A549 (cell line): ENCODE results near the gene C19orf12. TPM values are rescaled to one million over a fixed set of nuclear protein-coding genes. Genes with fewer than 3 reads are reported as not detected.

Source experiments
- ATAC-seq, 2 experiments: fragments of 200-7000 bp in 1 of 2; fragments of >200 bp in 1 of 2; cut with Nextera tagmentation in 1 of 2; cut with Tn5 transposase in 1 of 2; 3 replicates each; pipeline versions ENCODE4 v1.8.0 to v1.9.1; 2018 to 2020; ENCODE audit warnings: mild to moderate bottlenecking in 1 of 2, moderate library complexity in 1 of 2
- CTCF ChIA-PET: fragments of 300-600 bp; sonication (Branson Sonifier 250); formaldehyde crosslinking; extraction: SDS; loops from one replicate; lab custom pipeline; 2021; ENCODE audit warnings: antibody characterized with exemption, inconsistent platforms; lab: Yijun Ruan, JAX
- POLR2A ChIA-PET: fragments of 350-600 bp; formaldehyde crosslinking; extraction: SDS; loops from one replicate; lab custom pipeline; 2021; ENCODE audit warnings: antibody characterized with exemption, inconsistent platforms; lab: Yijun Ruan, JAX
- DNase-seq, 2 experiments: peaks; one replicate each; pipeline versions ENCODE4 v3.0.0 to v3.0.0-alpha.2; 2011 to 2016; ENCODE audit warnings: low read depth in 1 of 2, low spot score in 1 of 2
- FAIRE-seq: peaks from 2 replicates; lab custom pipeline; 2011; peaks lifted over from hg19 to GRCh38; lab: Jason Lieb, UNC
- H3K27ac ChIP-seq, 2 experiments: fragments of >200 bp; sonication (Bioruptor Twin); formaldehyde crosslinking; 3 replicates each; pipeline ENCODE4 v1.5.1; 2016 to 2017
- H3K4me1 ChIP-seq: fragments of >200 bp; sonication (Bioruptor Twin); formaldehyde crosslinking; 3 replicates; pipeline ENCODE4 v1.6.1; 2016
- H3K4me2 ChIP-seq: fragments of >200 bp; sonication (Bioruptor Twin); formaldehyde crosslinking; 3 replicates; pipeline ENCODE4 v1.6.1; 2016
- H3K4me3 ChIP-seq: fragments of >200 bp; sonication (Bioruptor Twin); formaldehyde crosslinking; 3 replicates; pipeline ENCODE4 v1.5.1; 2016
- H3K9me3 ChIP-seq: fragments of >200 bp; sonication (Bioruptor Twin); formaldehyde crosslinking; 3 replicates; pipeline ENCODE4 v1.6.1; 2016
- JUNB ChIP-seq: fragments of >200 bp; sonication (Bioruptor Twin); formaldehyde crosslinking; IDR thresholded peaks from 2 replicates; pipeline ENCODE4 v1.6.1; 2016
- MAX ChIP-seq: IDR thresholded peaks from 2 replicates; pipeline ENCODE4 v1.6.1; 2012
- MAZ ChIP-seq: fragments of 150-350 bp; IDR thresholded peaks from 2 replicates; pipeline ENCODE4 v1.6.1; 2014; ENCODE audit warnings: antibody characterized with exemption, low read depth, low read length, borderline replicate concordance
- POLR2AphosphoS2 ChIP-seq: conservative IDR thresholded peaks from 2 replicates; pipeline ENCODE4 v1.6.1; 2012; ENCODE audit warnings: low read length, improper control_type of control experiment, inconsistent platforms
- RARB ChIP-seq: fragments of 250-450 bp; sonication (Bioruptor Pico); IDR thresholded peaks from 2 replicates; pipeline ENCODE4 v1.8.0; 2021; ENCODE audit warnings: mild to moderate bottlenecking, moderate library complexity
- SMC3 ChIP-seq: fragments of >200 bp; sonication (Bioruptor Twin); formaldehyde crosslinking; IDR thresholded peaks from 3 replicates; pipeline ENCODE4 v1.6.1; 2018; ENCODE audit warnings: inconsistent platforms
- ZFP36 ChIP-seq: fragments of 450-650 bp; IDR thresholded peaks from 2 replicates; pipeline ENCODE4 v1.6.1; 2014; ENCODE audit warnings: borderline replicate concordance; ENCODE audit not compliant: partially characterized antibody
- WGBS: methylation state at CpG from one replicate; pipeline ENCODE4 v1.1.6; 2017; ENCODE audit errors: missing lambda C conversion rate; 5-methylcytosine and 5-hydroxymethylcytosine counted together
- polyA plus RNA-seq, 4 experiments: library from polyadenylated mRNA; depleted of rRNA in 3 of 4; stranded (reverse); fragments of >200 nt; fragmentation: RNase III in 1 of 4; extraction: RNeasy Plus Mini Kit Qiagen cat#74134 plus additional on column Dnase treatment in 1 of 4; gene quantifications; 2 replicates in 3 of 4; 3 replicates in 1 of 4; pipeline ENCODE4 v1.2.3, GENCODE V29; 2011 to 2017
- TF ChIP-seq, protein P1 (sequence below): fragments of >200 bp; sonication (Bioruptor Twin); formaldehyde crosslinking; IDR thresholded peaks from 3 replicates; pipeline ENCODE4 v1.6.1; 2016
- TF ChIP-seq, protein P2 (sequence below): IDR thresholded peaks from 2 replicates; pipeline ENCODE4 v1.6.1; 2012
- TF ChIP-seq, protein P3 (sequence below): IDR thresholded peaks from 2 replicates; pipeline ENCODE4 v1.6.1; 2012; ENCODE audit warnings: low read depth, borderline replicate concordance

Gene C19orf12
- polyA plus RNA-seq, 2 of the 4 experiments (the other 2 are of a cell fraction), result 34.3 to 35.2 TPM

GRCh38 chr19:29653398-29653797 lies 61.7 kb downstream of the C19orf12 start:
- CTCF ChIA-PET, result interaction anchor here (0.6 to 2.5 kb wide), 3 partner anchors 15 to 475 kb away, joined by 3 to 10 read pairs (median 6); no protein-coding TSS in a partner anchor
- H3K4me2 ChIP-seq, result no peak overlapping the region
- POLR2A ChIA-PET, result no interaction called here
- TF ChIP-seq JUNB (no peak), ZFP36 (no peak), MAZ (no peak)
- no peak for DNase-seq
- no peak overlapping the region for H3K4me3 ChIP-seq
- H3K4me1 ChIP-seq, result no peaks in the 10 kb centered on the region
- WGBS, result 33% methylated on average over 5 of the region's 5 CpGs
- ATAC-seq, result no peak
- H3K27ac ChIP-seq, result no peak overlapping the region
- H3K9me3 ChIP-seq, result peaks cover 16% of the 10 kb centered on the region; the same call in 2 of the 3 replicates
- no peak for FAIRE-seq

DNA sequence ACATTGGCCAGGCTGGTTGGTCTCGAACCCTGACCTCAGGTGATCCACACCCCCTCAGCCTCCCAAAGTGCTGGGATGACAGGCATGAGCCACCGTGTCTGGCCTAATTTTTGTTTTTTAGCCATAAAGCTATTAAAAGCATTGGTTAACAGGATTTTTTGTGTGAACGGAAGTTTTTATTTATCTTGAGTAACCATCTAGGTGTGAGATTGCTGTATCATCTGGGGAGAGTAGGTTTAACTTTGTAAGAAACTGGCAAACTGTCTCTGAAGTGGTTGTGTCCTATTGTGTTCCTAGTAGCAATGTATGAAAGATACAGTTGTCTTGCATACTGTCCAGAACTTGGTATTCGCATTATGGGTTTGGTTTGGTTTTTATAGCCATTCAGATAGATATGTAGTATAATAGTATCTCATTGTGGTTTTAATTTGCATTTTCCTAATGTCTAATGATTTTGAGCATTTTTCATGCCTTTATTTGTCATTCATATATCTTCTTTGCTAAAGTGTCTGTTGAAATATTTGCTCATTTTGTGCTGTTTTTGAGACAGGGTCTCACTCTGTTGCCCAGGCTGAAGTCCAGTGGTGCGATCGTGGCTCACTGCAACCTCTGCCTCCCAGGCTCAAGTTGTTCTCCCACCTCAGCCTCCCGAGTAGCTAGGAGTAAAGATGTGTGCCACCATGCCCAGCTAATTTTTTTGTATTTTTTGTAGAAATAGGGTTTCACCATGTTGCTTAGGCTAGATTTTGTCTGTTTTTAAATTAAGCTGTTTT lies 63.3 kb downstream of the C19orf12 start:
- no peak overlapping the region for H3K4me3 ChIP-seq
- no peak for TF ChIP-seq MAX
- 57% methylated on average over 7 of the region's 7 CpGs for WGBS
- ChIA-PET CTCF (interaction anchor here (0.7 to 2.6 kb wide), 5 partner anchors 11 to 65 kb away, joined by 3 to 14 read pairs (median 5); no protein-coding TSS in a partner anchor), POLR2A (interaction anchor here (0.5 kb wide), 1 partner anchor 290 kb away, joined by 4 read pairs; no protein-coding TSS in a partner anchor)
- no peak overlapping the region for H3K4me2 ChIP-seq
- H3K27ac ChIP-seq, result no peak overlapping the region
- ATAC-seq, result no peak
- no peaks in the 10 kb centered on the region for H3K4me1 ChIP-seq
- peaks cover 16% of the 10 kb centered on the region; the same call in 2 of the 3 replicates for H3K9me3 ChIP-seq
- no peak for DNase-seq
- FAIRE-seq, result peak; percentile 88

DNA sequence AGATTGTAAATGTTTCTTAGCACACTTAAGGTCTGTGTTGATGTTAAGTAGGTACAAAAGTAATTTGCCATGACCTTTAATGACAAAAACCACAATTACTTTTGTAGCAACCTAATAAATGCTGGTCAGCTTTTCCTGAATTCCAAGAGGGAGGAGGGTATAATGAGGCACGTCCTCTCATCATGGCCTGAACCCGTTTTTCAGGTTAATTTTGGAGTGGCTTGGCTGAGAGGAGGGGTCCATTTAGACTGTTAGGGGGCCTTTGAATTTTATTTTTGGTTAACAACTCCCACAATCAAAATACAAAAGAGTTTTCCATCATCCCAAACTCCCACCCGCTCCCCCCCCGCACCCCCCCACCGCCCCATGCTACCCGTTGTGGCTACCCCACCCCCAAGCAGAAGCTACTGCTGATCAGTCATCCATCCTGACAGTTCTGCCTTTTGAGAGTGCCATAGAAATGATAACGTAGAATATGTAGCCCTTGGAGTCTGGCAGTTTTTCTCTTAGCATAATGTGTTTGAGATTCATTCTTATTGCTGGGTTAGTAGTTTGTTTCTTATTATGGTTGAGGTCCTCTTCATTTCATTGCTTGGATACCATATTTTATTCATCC lies 64.2 kb downstream of the C19orf12 start:
- TF ChIP-seq SMC3 (no peak), MAZ (no peak), JUNB (no peak), POLR2AphosphoS2 (no peak), RARB (CRISPR knock-in tag) (no peak)
- TF ChIP-seq, protein P1, sequence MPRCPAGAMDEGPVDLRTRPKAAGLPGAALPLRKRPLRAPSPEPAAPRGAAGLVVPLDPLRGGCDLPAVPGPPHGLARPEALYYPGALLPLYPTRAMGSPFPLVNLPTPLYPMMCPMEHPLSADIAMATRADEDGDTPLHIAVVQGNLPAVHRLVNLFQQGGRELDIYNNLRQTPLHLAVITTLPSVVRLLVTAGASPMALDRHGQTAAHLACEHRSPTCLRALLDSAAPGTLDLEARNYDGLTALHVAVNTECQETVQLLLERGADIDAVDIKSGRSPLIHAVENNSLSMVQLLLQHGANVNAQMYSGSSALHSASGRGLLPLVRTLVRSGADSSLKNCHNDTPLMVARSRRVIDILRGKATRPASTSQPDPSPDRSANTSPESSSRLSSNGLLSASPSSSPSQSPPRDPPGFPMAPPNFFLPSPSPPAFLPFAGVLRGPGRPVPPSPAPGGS, result no peak
- TF ChIP-seq, protein P2, sequence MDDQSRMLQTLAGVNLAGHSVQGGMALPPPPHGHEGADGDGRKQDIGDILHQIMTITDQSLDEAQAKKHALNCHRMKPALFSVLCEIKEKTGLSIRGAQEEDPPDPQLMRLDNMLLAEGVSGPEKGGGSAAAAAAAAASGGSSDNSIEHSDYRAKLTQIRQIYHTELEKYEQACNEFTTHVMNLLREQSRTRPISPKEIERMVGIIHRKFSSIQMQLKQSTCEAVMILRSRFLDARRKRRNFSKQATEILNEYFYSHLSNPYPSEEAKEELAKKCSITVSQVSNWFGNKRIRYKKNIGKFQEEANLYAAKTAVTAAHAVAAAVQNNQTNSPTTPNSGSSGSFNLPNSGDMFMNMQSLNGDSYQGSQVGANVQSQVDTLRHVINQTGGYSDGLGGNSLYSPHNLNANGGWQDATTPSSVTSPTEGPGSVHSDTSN, result no peak
- TF ChIP-seq, protein P3, sequence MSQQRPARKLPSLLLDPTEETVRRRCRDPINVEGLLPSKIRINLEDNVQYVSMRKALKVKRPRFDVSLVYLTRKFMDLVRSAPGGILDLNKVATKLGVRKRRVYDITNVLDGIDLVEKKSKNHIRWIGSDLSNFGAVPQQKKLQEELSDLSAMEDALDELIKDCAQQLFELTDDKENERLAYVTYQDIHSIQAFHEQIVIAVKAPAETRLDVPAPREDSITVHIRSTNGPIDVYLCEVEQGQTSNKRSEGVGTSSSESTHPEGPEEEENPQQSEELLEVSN, result no peak
- POLR2A ChIA-PET, result no interaction called here
- FAIRE-seq (no peak), ATAC-seq (no peak), DNase-seq (no peak)
- Histone ChIP-seq H3K4me2 (no peak overlapping the region), H3K27ac (no peak overlapping the region), H3K9me3 (peaks cover 16% of the 10 kb centered on the region; the same call in 2 of the 3 replicates), H3K4me3 (no peak overlapping the region), H3K4me1 (no peaks in the 10 kb centered on the region)
- WGBS, result 26% methylated on average over 7 of the region's 7 CpGs
- CTCF ChIA-PET, result interaction anchor here (1.1 to 2.6 kb wide), 4 partner anchors 12 to 66 kb away, joined by 3 to 14 read pairs (median 5); no protein-coding TSS in a partner anchor

Other genes starting within 250 kb of the C19orf12 start
- gene VSTM2B, start 189.3 kb downstream of the C19orf12 start, polyA plus RNA-seq (2011; rRNA removed), result not detected in 2 replicates
- not detected in 3 replicates for gene VSTM2B, start 189.3 kb downstream of the C19orf12 start, polyA plus RNA-seq (2017; fragmentation: RNase III; extraction: RNeasy Plus Mini Kit Qiagen cat#74134 plus additional on column Dnase treatment)
- gene POP4, start 109.0 kb downstream of the C19orf12 start, polyA plus RNA-seq (2011; rRNA removed), result 194 and 208 TPM in 2 replicates
- gene POP4, start 109.0 kb downstream of the C19orf12 start, polyA plus RNA-seq (2017; fragmentation: RNase III; extraction: RNeasy Plus Mini Kit Qiagen cat#74134 plus additional on column Dnase treatment), result 202 to 226 TPM (median 206 TPM) in 3 replicates
- gene PLEKHF1, start 49.8 kb downstream of the C19orf12 start, polyA plus RNA-seq (2011; rRNA removed), result 2.1 and 2.3 TPM in 2 replicates
- gene PLEKHF1, start 49.8 kb downstream of the C19orf12 start, polyA plus RNA-seq (2017; fragmentation: RNase III; extraction: RNeasy Plus Mini Kit Qiagen cat#74134 plus additional on column Dnase treatment), result 4.1 to 4.4 TPM (median 4.2 TPM) in 3 replicates
- 15.4 and 18.3 TPM in 2 replicates for gene CCNE1, start 96.7 kb upstream of the C19orf12 start, polyA plus RNA-seq (2011; rRNA removed)
- gene CCNE1, start 96.7 kb upstream of the C19orf12 start, polyA plus RNA-seq (2017; fragmentation: RNase III; extraction: RNeasy Plus Mini Kit Qiagen cat#74134 plus additional on column Dnase treatment), result 25.0 to 26.9 TPM (median 25.2 TPM) in 3 replicates
- 157 and 228 TPM in 2 replicates for gene URI1, start 227.0 kb upstream of the C19orf12 start, polyA plus RNA-seq (2011; rRNA removed)
- 116 to 125 TPM (median 119 TPM) in 3 replicates for gene URI1, start 227.0 kb upstream of the C19orf12 start, polyA plus RNA-seq (2017; fragmentation: RNase III; extraction: RNeasy Plus Mini Kit Qiagen cat#74134 plus additional on column Dnase treatment)